Measurements from ENCODE around the gene ARFGEF3. TPM values are rescaled to one million over a fixed set of nuclear protein-coding genes. Genes with fewer than 3 reads are reported as not detected.

Gene ARFGEF3
- total RNA-seq, 3 donors from 2014 or later (not counting 1 experiment from before 2014, with no cell fraction given), result 0.05 to 0.09 TPM; not detected in 1

GRCh38 chr6:138291849-138292181 lies 130.1 kb downstream of the ARFGEF3 start:
- TF ChIP-seq CTCF (IDR thresholded peaks at IDR 0.05), result no peak
- Mint-ChIP-seq H3K27ac (no peak overlapping the region), H3K9me3 (no peaks in the 10 kb centered on the region), H3K4me3 (no peak overlapping the region), H3K4me1 (no peaks in the 10 kb centered on the region), H3K36me3 (no peaks in the 10 kb centered on the region), H3K27me3 (ENCODE audit: low read depth in 2 of 2) (no peaks in the 10 kb centered on the region)
- no peaks in the 10 kb centered on the region for H3K27me3 ChIP-seq (ENCODE audit: control insufficient read depth, insufficient read depth, low read length)
- ATAC-seq, result no peak
- WGBS (ENCODE audit: insufficient coverage), result 90% methylated on average over 28 of the region's 28 CpGs
- no peak for DNase-seq
- intact Hi-C loops (cut with micrococcal nuclease), result no loop called here
- no peaks in the 10 kb centered on the region for H3K9me3 ChIP-seq (ENCODE audit: control insufficient read depth, insufficient read depth, low read length)
- H3K27ac ChIP-seq (ENCODE audit: low read length), result no peak overlapping the region
- H3K36me3 ChIP-seq (ENCODE audit: control insufficient read depth, insufficient read depth, low read length), result no peaks in the 10 kb centered on the region
- no peak overlapping the region for H3K4me3 ChIP-seq (ENCODE audit: low read length)
- H3K4me1 ChIP-seq (ENCODE audit: control insufficient read depth, insufficient read depth, low read length), result no peaks in the 10 kb centered on the region

DNA sequence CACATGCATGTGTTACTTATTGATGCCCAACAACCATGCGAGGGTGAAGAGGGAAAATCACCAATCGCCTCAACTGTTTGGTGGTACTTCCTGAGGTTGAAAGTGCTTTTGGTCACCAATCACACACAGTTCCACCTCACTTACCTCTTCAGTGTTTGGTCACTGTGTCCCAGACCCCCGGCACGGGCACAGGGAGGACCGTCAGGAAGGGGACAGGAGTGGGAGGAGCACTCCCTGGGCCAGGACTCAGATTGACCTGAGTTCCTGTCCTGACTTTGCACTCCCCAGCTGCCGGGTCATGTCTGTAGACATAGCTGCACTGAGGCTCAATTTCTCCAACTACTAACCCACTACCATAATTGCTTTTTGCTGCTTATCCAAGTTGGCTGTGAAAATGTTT lies 130.7 kb downstream of the ARFGEF3 start:
- Histone ChIP-seq H3K36me3 (ENCODE audit: control insufficient read depth, insufficient read depth, low read length) (no peaks in the 10 kb centered on the region), H3K27me3 (ENCODE audit: control insufficient read depth, insufficient read depth, low read length) (no peaks in the 10 kb centered on the region), H3K4me1 (ENCODE audit: control insufficient read depth, insufficient read depth, low read length) (no peaks in the 10 kb centered on the region), H3K9me3 (ENCODE audit: control insufficient read depth, insufficient read depth, low read length) (no peaks in the 10 kb centered on the region), H3K4me3 (ENCODE audit: low read length) (no peak overlapping the region), H3K27ac (ENCODE audit: low read length) (no peak overlapping the region)
- Mint-ChIP-seq H3K4me1 (no peaks in the 10 kb centered on the region), H3K27ac (no peak overlapping the region), H3K4me3 (no peak overlapping the region), H3K27me3 (ENCODE audit: low read depth in 2 of 2) (no peaks in the 10 kb centered on the region), H3K9me3 (no peaks in the 10 kb centered on the region), H3K36me3 (no peaks in the 10 kb centered on the region)
- DNase-seq, result no peak
- intact Hi-C loops (cut with micrococcal nuclease), result no loop called here
- 81% methylated on average over 5 of the region's 6 CpGs for WGBS (ENCODE audit: insufficient coverage)
- TF ChIP-seq CTCF (IDR thresholded peaks at IDR 0.05), result no peak
- no peak for ATAC-seq

DNA sequence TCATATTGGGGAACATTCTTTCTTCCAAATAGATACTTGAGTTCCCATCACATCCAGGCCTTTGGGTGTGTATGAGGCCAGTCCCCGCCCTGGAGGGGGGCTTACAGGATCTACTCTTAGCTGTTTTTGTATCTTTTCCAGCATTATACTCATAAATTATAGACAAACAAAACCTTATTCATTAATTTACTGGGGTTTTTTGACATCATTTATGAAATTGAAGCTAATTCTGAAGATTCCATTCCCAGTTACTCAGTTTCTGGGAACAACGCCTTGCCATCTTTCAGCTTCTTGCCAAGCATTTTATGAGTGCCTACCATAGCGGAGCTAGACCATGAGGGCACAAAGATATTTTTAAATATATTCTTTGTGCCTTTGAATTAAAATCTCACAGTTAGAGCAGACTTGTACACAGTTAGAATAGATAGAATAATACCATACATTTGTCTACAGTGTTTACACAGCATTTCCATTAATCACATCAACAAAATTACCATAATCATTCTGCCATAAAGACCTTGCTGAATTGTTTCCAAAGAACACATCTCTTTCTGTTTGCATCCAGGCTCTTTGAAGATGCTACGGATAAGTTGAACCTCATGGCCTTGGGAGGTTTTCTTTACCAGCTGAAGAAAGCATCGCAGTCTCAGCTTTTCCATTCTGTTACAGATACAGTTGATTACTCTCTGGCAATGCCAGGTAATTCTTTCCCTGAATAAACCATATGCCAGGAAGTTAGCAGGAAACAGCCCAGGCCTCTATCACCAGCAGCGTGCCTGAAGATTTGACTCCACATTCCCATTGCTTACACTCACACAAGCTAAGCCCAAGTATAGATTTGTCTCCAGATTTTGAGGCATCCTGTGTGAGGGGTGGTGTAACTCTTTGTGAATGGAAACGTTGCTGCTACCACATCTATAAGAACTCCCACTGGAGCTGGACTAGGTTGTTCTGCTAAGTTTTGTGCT lies 132.0 kb downstream of the ARFGEF3 start:
- Mint-ChIP-seq H3K27ac (no peak overlapping the region), H3K4me1 (no peaks in the 10 kb centered on the region), H3K27me3 (ENCODE audit: low read depth in 2 of 2) (no peaks in the 10 kb centered on the region), H3K4me3 (no peak overlapping the region), H3K36me3 (no peaks in the 10 kb centered on the region), H3K9me3 (no peaks in the 10 kb centered on the region)
- intact Hi-C loops (cut with micrococcal nuclease), result no loop called here
- no peak for DNase-seq
- H3K4me1 ChIP-seq (ENCODE audit: control insufficient read depth, insufficient read depth, low read length), result no peaks in the 10 kb centered on the region
- no peaks in the 10 kb centered on the region for H3K36me3 ChIP-seq (ENCODE audit: control insufficient read depth, insufficient read depth, low read length)
- TF ChIP-seq CTCF (IDR thresholded peaks at IDR 0.05), result no peak
- WGBS (ENCODE audit: insufficient coverage), result 84% methylated on average over 6 of the region's 7 CpGs
- H3K27me3 ChIP-seq (ENCODE audit: control insufficient read depth, insufficient read depth, low read length), result no peaks in the 10 kb centered on the region
- ATAC-seq, result no peak
- H3K27ac ChIP-seq (ENCODE audit: low read length), result no peak overlapping the region
- H3K4me3 ChIP-seq (ENCODE audit: low read length), result no peak overlapping the region
- H3K9me3 ChIP-seq (ENCODE audit: control insufficient read depth, insufficient read depth, low read length), result no peaks in the 10 kb centered on the region

Data from natural killer cell (primary cell).